Body of pancreas (tissue), 4 donors: ENCODE measurements around the gene EFNB1. TPM values are rescaled to one million over a fixed set of nuclear protein-coding genes. Genes with fewer than 3 reads are reported as not detected.

Experiments used
- ATAC-seq: fragments of 150-250 bp; one replicate; pipeline ENCODE4 v1.9.1; 2016
- DNase-seq, 4 donors: peaks; one replicate each; pipeline ENCODE4 v3.0.0-alpha.2; 2019
- H3K27ac ChIP-seq, 4 donors: fragments of 200-600 bp; sonication (generic); 1 replicate in 3 of 4; 2 replicates in 1 of 4; pipeline versions ENCODE4 v1.5.1 to v1.6.1; 2016 to 2019; ENCODE audit warnings: mild to moderate bottlenecking in 1 of 4, mixed read lengths in 1 of 4, moderate library complexity in 1 of 4
- H3K27me3 ChIP-seq, 2 donors: fragments of 200-600 bp; sonication (generic); one replicate each; pipeline ENCODE4 v1.6.0; 2016; ENCODE audit warnings: mild to moderate bottlenecking in 1 of 2
- H3K36me3 ChIP-seq, 2 donors: fragments of 200-600 bp; sonication (generic); replicated peaks in 1 of 2; 2 replicates each; pipeline ENCODE4 v1.5.1; 2016; ENCODE audit warnings: low read depth in 2 of 2; ENCODE audit not compliant: insufficient read depth in 1 of 2
- H3K4me1 ChIP-seq: fragments of 200-600 bp; sonication (generic); one replicate; pipeline ENCODE4 v1.6.0; 2016
- H3K4me3 ChIP-seq, 2 donors: fragments of 200-600 bp; sonication (generic); 1 replicate in 1 of 2; 2 replicates in 1 of 2; pipeline ENCODE4 v1.5.1; 2016 to 2019
- H3K9me3 ChIP-seq, 3 donors: fragments of 200-600 bp; sonication (generic); 1 replicate in 2 of 3; 2 replicates in 1 of 3; pipeline ENCODE4 v1.5.1; 2016
- POLR2A ChIP-seq, 3 donors: fragments of 450-650 bp; IDR thresholded peaks; one replicate each; pipeline ENCODE4 v1.6.1; 2016; ENCODE audit warnings: antibody characterized with exemption in 3 of 3, mild to moderate bottlenecking in 2 of 3
- WGBS, 2 donors: methylation state at CpG; one replicate each; pipeline ENCODE4 v1.1.5; 2017; 5-methylcytosine and 5-hydroxymethylcytosine counted together
- intact Hi-C: fragments of 100-400 bp; cut with DNase I; formaldehyde crosslinking; loops from one replicate; pipeline ENCODE4 v1.15.1; 2023
- total RNA-seq, 2 donors: library from RNA; depleted of rRNA; stranded (reverse); fragments of >200 nt; gene quantifications; one replicate each; pipeline ENCODE4 v1.1.0, GENCODE V29; 2016
- TF ChIP-seq, protein P1 (sequence below), 7 experiments: fragments of 450-650 bp in 4 of 7; fragments of 200-600 bp in 3 of 7; sonication (generic) in 3 of 7; IDR thresholded peaks; one replicate each; pipeline ENCODE4 v1.5.1; 2016 to 2019; ENCODE audit warnings: antibody characterized with exemption in 7 of 7

Gene EFNB1
- total RNA-seq, 2 donors from 2014 or later = 10.9 to 12.5 TPM

DNA sequence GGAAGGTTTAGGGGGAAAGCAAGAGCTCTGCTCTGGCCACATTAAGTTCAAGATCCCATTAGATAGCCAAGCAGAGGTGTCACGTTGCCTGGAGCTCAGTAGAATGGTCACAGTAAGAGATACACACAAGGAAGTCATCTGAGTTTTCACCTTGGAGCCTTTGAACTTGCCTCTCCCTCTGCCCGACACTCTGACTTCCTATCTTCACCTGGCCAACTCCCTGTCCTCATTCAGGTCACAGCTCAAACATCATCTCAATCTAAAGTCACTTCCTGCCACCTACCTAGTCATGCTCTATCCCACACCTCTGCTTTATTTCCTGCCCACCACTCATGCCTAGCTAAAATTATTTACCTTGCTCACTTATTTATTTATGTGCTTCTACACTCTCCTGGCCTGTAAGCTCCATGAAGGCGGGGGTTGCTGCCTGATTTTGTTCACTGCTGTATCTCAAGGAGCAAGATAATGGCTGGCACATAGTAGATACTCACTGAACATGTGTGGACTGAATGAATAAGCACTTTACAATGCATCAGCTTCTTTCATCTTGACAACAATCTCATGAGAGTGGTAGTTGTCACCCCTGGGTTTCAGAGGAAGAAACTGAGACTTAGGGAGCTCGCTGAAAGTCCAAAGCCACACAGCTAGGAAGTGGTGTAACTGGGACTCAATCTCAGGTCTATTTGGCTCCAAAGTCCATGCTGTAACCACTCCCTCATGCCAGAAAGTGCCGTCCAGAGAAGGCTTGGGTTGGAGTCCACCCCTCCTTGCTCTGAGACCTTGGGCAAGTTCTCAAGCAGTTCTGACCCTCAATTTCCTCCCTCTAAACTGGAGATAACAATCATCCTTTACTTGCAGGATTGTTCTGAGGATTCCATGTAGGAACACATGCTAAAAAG lies 40.3 kb downstream of the EFNB1 start:
- Histone ChIP-seq H3K36me3 (no peaks in the 10 kb centered on the region), H3K27ac (no peak overlapping the region), H3K27me3 (no peaks in the 10 kb centered on the region), H3K9me3 (no peaks in the 10 kb centered on the region), H3K4me3 (no peak overlapping the region), H3K4me1 (peaks cover 6% of the 10 kb centered on the region)
- intact Hi-C loops = no loop called here
- 26 to 52% methylated on average over 4 to 5 of the region's 5 CpGs for WGBS, 2 donors
- ATAC-seq (peak; percentile 50), DNase-seq (peak; percentile 11 to 53 (median 34))
- TF ChIP-seq POLR2A (IDR thresholded peaks at IDR 0.05) = no peak
- TF ChIP-seq, protein P1, sequence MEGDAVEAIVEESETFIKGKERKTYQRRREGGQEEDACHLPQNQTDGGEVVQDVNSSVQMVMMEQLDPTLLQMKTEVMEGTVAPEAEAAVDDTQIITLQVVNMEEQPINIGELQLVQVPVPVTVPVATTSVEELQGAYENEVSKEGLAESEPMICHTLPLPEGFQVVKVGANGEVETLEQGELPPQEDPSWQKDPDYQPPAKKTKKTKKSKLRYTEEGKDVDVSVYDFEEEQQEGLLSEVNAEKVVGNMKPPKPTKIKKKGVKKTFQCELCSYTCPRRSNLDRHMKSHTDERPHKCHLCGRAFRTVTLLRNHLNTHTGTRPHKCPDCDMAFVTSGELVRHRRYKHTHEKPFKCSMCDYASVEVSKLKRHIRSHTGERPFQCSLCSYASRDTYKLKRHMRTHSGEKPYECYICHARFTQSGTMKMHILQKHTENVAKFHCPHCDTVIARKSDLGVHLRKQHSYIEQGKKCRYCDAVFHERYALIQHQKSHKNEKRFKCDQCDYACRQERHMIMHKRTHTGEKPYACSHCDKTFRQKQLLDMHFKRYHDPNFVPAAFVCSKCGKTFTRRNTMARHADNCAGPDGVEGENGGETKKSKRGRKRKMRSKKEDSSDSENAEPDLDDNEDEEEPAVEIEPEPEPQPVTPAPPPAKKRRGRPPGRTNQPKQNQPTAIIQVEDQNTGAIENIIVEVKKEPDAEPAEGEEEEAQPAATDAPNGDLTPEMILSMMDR (IDR thresholded peaks at IDR 0.05) = no peak

DNA sequence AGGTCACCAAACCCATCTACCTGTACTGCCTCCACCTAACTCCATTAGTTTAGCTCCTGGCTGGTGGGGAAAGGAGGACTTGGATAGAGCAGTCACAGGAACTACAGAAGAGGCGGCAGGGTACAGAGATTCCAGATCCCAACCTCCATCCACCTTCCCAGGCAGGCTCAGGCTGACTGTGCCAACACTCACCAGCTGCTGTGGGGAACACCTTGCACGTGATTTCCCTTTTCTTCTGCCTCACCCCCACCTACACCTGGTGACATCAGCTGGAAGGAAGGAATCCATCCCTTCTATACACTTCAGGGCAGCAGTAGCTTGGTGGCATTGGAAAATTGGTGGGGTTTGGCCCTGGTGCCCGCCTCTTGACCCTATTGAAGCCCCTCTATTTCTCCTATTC lies 41.5 kb downstream of the EFNB1 start:
- Histone ChIP-seq H3K27me3 (no peaks in the 10 kb centered on the region), H3K4me1 (peaks cover 6% of the 10 kb centered on the region), H3K36me3 (no peaks in the 10 kb centered on the region), H3K9me3 (no peaks in the 10 kb centered on the region), H3K27ac (no peak overlapping the region), H3K4me3 (no peak overlapping the region)
- TF ChIP-seq, protein P1 (IDR thresholded peaks at IDR 0.05) = no peak
- no peak for TF ChIP-seq POLR2A (IDR thresholded peaks at IDR 0.05)
- no peak for DNase-seq
- WGBS, 2 donors = 80 to 84% methylated on average over 2 to 3 of the region's 3 CpGs
- no peak for ATAC-seq
- intact Hi-C loops = no loop called here

DNA sequence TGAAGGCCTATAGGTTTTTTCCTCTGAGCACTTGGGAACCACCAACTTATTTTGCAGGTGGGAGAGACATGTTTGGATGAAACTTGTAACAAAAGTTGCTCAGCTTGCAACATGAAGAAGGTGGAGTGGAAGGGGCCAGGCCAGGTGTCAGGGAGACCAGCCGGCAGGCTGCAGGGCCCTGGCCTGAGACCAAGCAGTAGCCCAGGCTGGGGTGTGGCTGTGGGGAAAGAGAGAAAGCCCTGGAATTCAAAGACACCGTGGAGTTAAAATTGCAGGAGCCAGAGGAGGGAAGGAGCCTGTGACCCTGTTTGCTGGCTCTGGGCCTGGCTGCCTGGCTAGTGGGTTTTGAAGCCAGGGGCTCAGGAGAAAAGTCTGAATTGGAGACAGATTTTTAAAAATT lies 43.4 kb downstream of the EFNB1 start:
- intact Hi-C loops = no loop called here

DNA sequence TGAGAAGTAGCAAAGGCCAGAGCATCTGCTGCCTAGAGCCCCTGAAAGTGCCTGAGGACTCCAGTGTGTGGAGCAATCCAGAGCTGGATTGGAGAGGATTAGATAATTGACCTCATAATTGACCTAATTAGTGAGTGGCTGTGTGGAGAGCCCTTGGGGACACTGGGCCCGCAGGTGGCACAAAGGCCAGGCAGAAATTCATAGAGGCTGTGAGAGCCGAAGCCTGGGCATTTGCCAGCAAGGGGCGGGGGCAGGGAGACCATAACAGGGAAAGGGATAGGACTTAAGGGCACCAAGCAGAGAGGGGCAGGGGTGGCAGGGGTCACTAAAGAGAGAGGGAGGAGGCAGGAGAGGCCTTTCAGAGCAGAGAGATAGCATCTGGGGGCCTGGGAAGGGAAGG lies 45.3 kb downstream of the EFNB1 start:
- intact Hi-C loops = no loop called here
- 70% methylated on average over 2 of the region's 3 CpGs; no CpG with 5 or more reads in 1 of the 2 donors for WGBS, 2 donors
- ATAC-seq (no peak), DNase-seq (no peak)
- peaks cover 5% of the 10 kb centered on the region for H3K4me1 ChIP-seq
- H3K9me3 ChIP-seq = no peaks in the 10 kb centered on the region
- H3K27ac ChIP-seq = no peak overlapping the region
- no peaks in the 10 kb centered on the region for H3K27me3 ChIP-seq
- TF ChIP-seq, protein P1 (IDR thresholded peaks at IDR 0.05) = no peak
- no peak for TF ChIP-seq POLR2A (IDR thresholded peaks at IDR 0.05)
- no peak overlapping the region for H3K4me3 ChIP-seq
- no peaks in the 10 kb centered on the region for H3K36me3 ChIP-seq

More for the DNA sequence above, 43.4 kb downstream of the EFNB1 start:
- WGBS, 2 donors = 35 to 40% methylated on average over 2 of the region's 2 CpGs
- no peak for ATAC-seq
- H3K4me1 ChIP-seq = peaks cover 6% of the 10 kb centered on the region
- no peak for TF ChIP-seq POLR2A (IDR thresholded peaks at IDR 0.05)
- TF ChIP-seq, protein P1 (IDR thresholded peaks at IDR 0.05) = no peak
- H3K36me3 ChIP-seq = no peaks in the 10 kb centered on the region
- no peak overlapping the region for H3K4me3 ChIP-seq
- DNase-seq = peak in 1 of 4 donors; percentile 29
- H3K27ac ChIP-seq = no peak overlapping the region
- no peaks in the 10 kb centered on the region for H3K27me3 ChIP-seq
- no peaks in the 10 kb centered on the region for H3K9me3 ChIP-seq
